RWPE2 (cell line): Measurements from ENCODE around the gene ANK3.

ENCODE experiments used
- ATAC-seq: fragments of 200-7000 bp; cut with Tn5 transposase; 3 replicates; pipeline ENCODE4 v1.9.1; 2021; ENCODE audit warnings: low read depth
- DNase-seq: peaks from one replicate; pipeline ENCODE4 v3.0.0-alpha.2; 2020; ENCODE audit warnings: low spot score
- H3K27ac ChIP-seq: fragments of 450-650 bp; 2 replicates; pipeline ENCODE4 v1.5.1; 2017; ENCODE audit warnings: mild to moderate bottlenecking; ENCODE audit not compliant: poor library complexity, severe bottlenecking
- H3K27me3 ChIP-seq: fragments of 250-450 bp; sonication (Bioruptor Pico); 2 replicates; pipeline ENCODE4 v1.5.1; 2021; ENCODE audit warnings: mild to moderate bottlenecking, moderate library complexity; ENCODE audit not compliant: insufficient read depth, poor library complexity, severe bottlenecking
- H3K36me3 ChIP-seq: fragments of 250-450 bp; sonication (Bioruptor Pico); 2 replicates; pipeline ENCODE4 v1.5.1; 2020; ENCODE audit warnings: low read depth, mild to moderate bottlenecking, moderate library complexity
- H3K4me1 ChIP-seq: fragments of 250-450 bp; sonication (Bioruptor Pico); 2 replicates; pipeline ENCODE4 v1.5.1; 2021; ENCODE audit warnings: mild to moderate bottlenecking, moderate library complexity; ENCODE audit not compliant: insufficient read depth, poor library complexity, severe bottlenecking
- H3K4me3 ChIP-seq: fragments of 250-450 bp; sonication (Bioruptor Pico); 2 replicates; pipeline ENCODE4 v1.5.1; 2021; ENCODE audit warnings: mild to moderate bottlenecking, moderate library complexity; ENCODE audit not compliant: severe bottlenecking
- H3K9me3 ChIP-seq: fragments of 250-450 bp; sonication (Bioruptor Pico); 2 replicates; pipeline ENCODE4 v1.5.1; 2021; ENCODE audit warnings: mild to moderate bottlenecking, moderate library complexity; ENCODE audit not compliant: severe bottlenecking
- CTCF ChIP-seq: fragments of 450-650 bp; IDR thresholded peaks from one replicate; pipeline ENCODE4 v1.5.1; 2017; ENCODE audit warnings: mild to moderate bottlenecking, moderate library complexity; ENCODE audit not compliant: poor library complexity, severe bottlenecking

ANK3 gene

GRCh38 chr10:60163786-60164185 lies 225.9 kb downstream of the ANK3 start:
- Histone ChIP-seq H3K27ac (no peak overlapping the region), H3K4me1 (no peaks in the 10 kb centered on the region), H3K4me3 (no peak overlapping the region), H3K9me3 (no peaks in the 10 kb centered on the region), H3K36me3 (no peaks in the 10 kb centered on the region), H3K27me3 (no peaks in the 10 kb centered on the region)
- no peak for TF ChIP-seq CTCF
- ATAC-seq: no peak
- DNase-seq: no peak

GRCh38 chr10:60162631-60163030 lies 227.0 kb downstream of the ANK3 start:
- DNase-seq: no peak
- no peaks in the 10 kb centered on the region for H3K4me1 ChIP-seq
- ATAC-seq: no peak
- H3K9me3 ChIP-seq: no peaks in the 10 kb centered on the region
- TF ChIP-seq CTCF: no peak
- H3K36me3 ChIP-seq: no peaks in the 10 kb centered on the region
- no peak overlapping the region for H3K27ac ChIP-seq
- no peak overlapping the region for H3K4me3 ChIP-seq
- no peaks in the 10 kb centered on the region for H3K27me3 ChIP-seq

- no peaks in the 10 kb centered on the region for H3K36me3 ChIP-seq
- H3K4me1 ChIP-seq: no peaks in the 10 kb centered on the region
- ATAC-seq (no peak), DNase-seq (no peak)
- H3K27ac ChIP-seq: no peak overlapping the region
- no peaks in the 10 kb centered on the region for H3K27me3 ChIP-seq
- no peak for TF ChIP-seq CTCF
- H3K9me3 ChIP-seq: no peaks in the 10 kb centered on the region
- H3K4me3 ChIP-seq: no peak overlapping the region
Measured at GRCh38 chr10:60155943-60156683, 233.6 kb downstream of the ANK3 start.

- TF ChIP-seq CTCF: no peak
- no peaks in the 10 kb centered on the region for H3K27me3 ChIP-seq
- no peak for ATAC-seq
Measured at GRCh38 chr10:60155099-60155877, 234.4 kb downstream of the ANK3 start.

More at GRCh38 chr10:60155099-60155877, 234.4 kb downstream of the ANK3 start:
- Histone ChIP-seq H3K36me3 (no peaks in the 10 kb centered on the region), H3K4me3 (no peak overlapping the region), H3K27ac (no peak overlapping the region), H3K4me1 (no peaks in the 10 kb centered on the region), H3K9me3 (no peaks in the 10 kb centered on the region)
- no peak for DNase-seq
